Stimulated activated CD8-positive, alpha-beta memory T cell treated with anti-CD3 and anti-CD28 coated beads, Interleukin-12 subunit alpha, Interleukin-12 subunit beta, amount 100 ng/mL, for 4 hours (primary cell): Measurements from ENCODE around the gene ADAMTS12.

Experiments
- DNase-seq: peaks from one replicate; pipeline ENCODE4 v3.0.0-alpha.2; 2020; ENCODE audit warnings: low read depth

Gene ADAMTS12

GRCh38 chr5:33711094-33711679, 180.6 kb downstream of the ADAMTS12 start:
- no peak for DNase-seq

GRCh38 chr5:33702867-33703266, 188.9 kb downstream of the ADAMTS12 start:
- DNase-seq: no peak

GRCh38 chr5:33701951-33702350, 189.8 kb downstream of the ADAMTS12 start:
- no peak for DNase-seq

GRCh38 chr5:33701251-33701650, 190.5 kb downstream of the ADAMTS12 start:
- DNase-seq: no peak

GRCh38 chr5:33696411-33696810, 195.4 kb downstream of the ADAMTS12 start:
- no peak for DNase-seq

GRCh38 chr5:33692980-33693379, 198.8 kb downstream of the ADAMTS12 start:
- DNase-seq: no peak

- DNase-seq: no peak
These were observed 199.9 kb downstream of the ADAMTS12 start for GRCh38 chr5:33691856-33692255.

GRCh38 chr5:33690374-33691135, 201.2 kb downstream of the ADAMTS12 start:
- DNase-seq: no peak

GRCh38 chr5:33688526-33688925, 203.3 kb downstream of the ADAMTS12 start:
- no peak for DNase-seq

GRCh38 chr5:33688066-33688465, 203.7 kb downstream of the ADAMTS12 start:
- DNase-seq: no peak

- no peak for DNase-seq
These were observed 205.7 kb downstream of the ADAMTS12 start for GRCh38 chr5:33685873-33686755.

- DNase-seq: no peak
These were observed 207.2 kb downstream of the ADAMTS12 start for GRCh38 chr5:33684496-33685159.

- no peak for DNase-seq
These were observed 212.0 kb downstream of the ADAMTS12 start for GRCh38 chr5:33679791-33680190.

GRCh38 chr5:33675958-33676464, 215.8 kb downstream of the ADAMTS12 start:
- no peak for DNase-seq

GRCh38 chr5:33671700-33672291, 220.0 kb downstream of the ADAMTS12 start:
- no peak for DNase-seq

GRCh38 chr5:33662722-33663427, 228.9 kb downstream of the ADAMTS12 start:
- DNase-seq: no peak

- no peak for DNase-seq
These were observed 232.1 kb downstream of the ADAMTS12 start for GRCh38 chr5:33659526-33660169.

GRCh38 chr5:33657804-33658440, 233.9 kb downstream of the ADAMTS12 start:
- no peak for DNase-seq

- no peak for DNase-seq
These were observed 234.6 kb downstream of the ADAMTS12 start for GRCh38 chr5:33657176-33657575.

- DNase-seq: no peak
These were observed 240.9 kb downstream of the ADAMTS12 start for GRCh38 chr5:33650911-33651310.
